SK-N-SH treated with all-trans-retinoic acid at 6 μM for 48 hours (cell line): ENCODE data around the gene NEURL1.

Experiments
- ATAC-seq: fragments of 200-7000 bp; cut with Tn5 transposase; 3 replicates; pipeline ENCODE4 v1.9.1; 2020; ENCODE audit warnings: mild to moderate bottlenecking, moderate library complexity
- ARNTL ChIP-seq: fragments of 450-650 bp; formaldehyde crosslinking; IDR thresholded peaks from 2 replicates; pipeline ENCODE4 v1.5.0; 2020; ENCODE audit warnings: low read depth, mild to moderate bottlenecking, moderate library complexity, borderline replicate concordance
- BACH2 ChIP-seq: fragments of 250-450 bp; sonication (Bioruptor Pico); IDR thresholded peaks from 2 replicates; pipeline ENCODE4 v1.9.0; 2021; ENCODE audit warnings: mild to moderate bottlenecking, borderline replicate concordance
- CSDC2 ChIP-seq: fragments of 250-450 bp; sonication (Bioruptor Pico); IDR thresholded peaks from 2 replicates; pipeline ENCODE4 v1.5.0; 2020; ENCODE audit warnings: mild to moderate bottlenecking, moderate library complexity
- CSRNP3 ChIP-seq: fragments of 250-450 bp; sonication (Bioruptor Pico); IDR thresholded peaks from 2 replicates; pipeline ENCODE4 v1.5.1; 2021; ENCODE audit warnings: mild to moderate bottlenecking, moderate library complexity
- GLIS3 ChIP-seq: fragments of 250-450 bp; sonication (Bioruptor Pico); IDR thresholded peaks from 2 replicates; pipeline ENCODE4 v1.5.0; 2020; ENCODE audit warnings: mild to moderate bottlenecking, moderate library complexity
- ISL1 ChIP-seq: fragments of 250-450 bp; sonication (Bioruptor Pico); IDR thresholded peaks from 2 replicates; pipeline ENCODE4 v2.1.2; 2022; ENCODE audit warnings: mild to moderate bottlenecking, moderate library complexity
- PPARA ChIP-seq: fragments of 250-450 bp; sonication (Bioruptor Pico); IDR thresholded peaks from 2 replicates; pipeline ENCODE4 v1.5.0; 2020; ENCODE audit warnings: mild to moderate bottlenecking, borderline replicate concordance
- RARB ChIP-seq: fragments of 250-450 bp; sonication (Bioruptor Pico); IDR thresholded peaks from 2 replicates; pipeline ENCODE4 v1.8.0; 2021; ENCODE audit warnings: mild to moderate bottlenecking, moderate library complexity
- SNAI2 ChIP-seq: fragments of 250-450 bp; sonication (Bioruptor Pico); IDR thresholded peaks from 2 replicates; pipeline ENCODE4 v1.5.0; 2020; ENCODE audit warnings: mild to moderate bottlenecking, moderate library complexity
- TOX ChIP-seq: fragments of 250-450 bp; sonication (Bioruptor Pico); IDR thresholded peaks from 2 replicates; pipeline ENCODE4 v1.8.0; 2021; ENCODE audit warnings: mild to moderate bottlenecking, moderate library complexity, borderline replicate concordance
- TSHZ2 ChIP-seq: fragments of 250-450 bp; sonication (Bioruptor Pico); IDR thresholded peaks from 2 replicates; pipeline ENCODE4 v1.5.0; 2020; ENCODE audit warnings: mild to moderate bottlenecking, moderate library complexity
- ZC3H10 ChIP-seq: fragments of 250-450 bp; sonication (Bioruptor Pico); IDR thresholded peaks from 2 replicates; pipeline ENCODE4 v1.5.1; 2021; ENCODE audit warnings: mild to moderate bottlenecking, moderate library complexity
- ZFP3 ChIP-seq: fragments of 250-450 bp; sonication (Bioruptor Pico); IDR thresholded peaks from 2 replicates; pipeline ENCODE4 v1.5.0; 2020; ENCODE audit warnings: mild to moderate bottlenecking, moderate library complexity
- ZNF565 ChIP-seq: fragments of 450-650 bp; formaldehyde crosslinking; conservative IDR thresholded peaks from 2 replicates; pipeline ENCODE4 v1.5.0; 2020; ENCODE audit warnings: low read depth, mild to moderate bottlenecking, moderate library complexity
- ZNF70 ChIP-seq: fragments of 450-650 bp; formaldehyde crosslinking; IDR thresholded peaks from 2 replicates; pipeline ENCODE4 v1.5.0; 2020; ENCODE audit warnings: mild to moderate bottlenecking, moderate library complexity
- ZNF8 ChIP-seq: fragments of 450-650 bp; formaldehyde crosslinking; IDR thresholded peaks from 2 replicates; pipeline ENCODE4 v1.5.0; 2020; ENCODE audit warnings: mild to moderate bottlenecking, moderate library complexity
- TF ChIP-seq, protein P1 (sequence below): fragments of 250-450 bp; sonication (Bioruptor Pico); IDR thresholded peaks from 2 replicates; pipeline ENCODE4 v1.8.0; 2020; ENCODE audit warnings: mild to moderate bottlenecking, moderate library complexity, borderline replicate concordance
- TF ChIP-seq, protein P2 (sequence below): fragments of 250-450 bp; sonication (Bioruptor Pico); IDR thresholded peaks from 2 replicates; pipeline ENCODE4 v1.5.1; 2020; ENCODE audit warnings: low read depth, mild to moderate bottlenecking, moderate library complexity
- TF ChIP-seq, protein P3 (sequence below): fragments of 250-450 bp; sonication (Bioruptor Pico); IDR thresholded peaks from 2 replicates; pipeline ENCODE4 v1.8.0; 2021; ENCODE audit warnings: low read depth, mild to moderate bottlenecking, moderate library complexity, borderline replicate concordance

NEURL1 gene

GRCh38 chr10:103585011-103585405 lies 91.5 kb downstream of the NEURL1 start:
- no peak for ATAC-seq

GRCh38 chr10:103587073-103587472 lies 93.6 kb downstream of the NEURL1 start:
- TF ChIP-seq TOX (CRISPR knock-in tag): no peak
- no peak for TF ChIP-seq CSDC2 (CRISPR knock-in tag)
- TF ChIP-seq, protein P1, sequence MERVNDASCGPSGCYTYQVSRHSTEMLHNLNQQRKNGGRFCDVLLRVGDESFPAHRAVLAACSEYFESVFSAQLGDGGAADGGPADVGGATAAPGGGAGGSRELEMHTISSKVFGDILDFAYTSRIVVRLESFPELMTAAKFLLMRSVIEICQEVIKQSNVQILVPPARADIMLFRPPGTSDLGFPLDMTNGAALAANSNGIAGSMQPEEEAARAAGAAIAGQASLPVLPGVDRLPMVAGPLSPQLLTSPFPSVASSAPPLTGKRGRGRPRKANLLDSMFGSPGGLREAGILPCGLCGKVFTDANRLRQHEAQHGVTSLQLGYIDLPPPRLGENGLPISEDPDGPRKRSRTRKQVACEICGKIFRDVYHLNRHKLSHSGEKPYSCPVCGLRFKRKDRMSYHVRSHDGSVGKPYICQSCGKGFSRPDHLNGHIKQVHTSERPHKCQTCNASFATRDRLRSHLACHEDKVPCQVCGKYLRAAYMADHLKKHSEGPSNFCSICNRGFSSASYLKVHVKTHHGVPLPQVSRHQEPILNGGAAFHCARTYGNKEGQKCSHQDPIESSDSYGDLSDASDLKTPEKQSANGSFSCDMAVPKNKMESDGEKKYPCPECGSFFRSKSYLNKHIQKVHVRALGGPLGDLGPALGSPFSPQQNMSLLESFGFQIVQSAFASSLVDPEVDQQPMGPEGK (CRISPR knock-in tag): no peak
- TF ChIP-seq GLIS3: no peak
- TF ChIP-seq BACH2: no peak
- TF ChIP-seq, all 23 proteins: peak for 0
- no peak for ATAC-seq

More at GRCh38 chr10:103585011-103585405, 91.5 kb downstream of the NEURL1 start:
- TF ChIP-seq PPARA (CRISPR knock-in tag) (no peak), GLIS3 (no peak), RARB (CRISPR knock-in tag) (no peak), ARNTL (CRISPR knock-in tag) (no peak), TOX (CRISPR knock-in tag) (no peak), ZNF565 (CRISPR knock-in tag) (no peak), ZFP3 (no peak), CSDC2 (CRISPR knock-in tag) (no peak), SNAI2 (CRISPR knock-in tag) (no peak), ISL1 (CRISPR knock-in tag) (no peak), ZNF70 (CRISPR knock-in tag) (no peak), ZC3H10 (CRISPR knock-in tag) (no peak), CSRNP3 (CRISPR knock-in tag) (no peak), TSHZ2 (CRISPR knock-in tag) (no peak), ZNF8 (CRISPR knock-in tag) (no peak)
- TF ChIP-seq, protein P2, sequence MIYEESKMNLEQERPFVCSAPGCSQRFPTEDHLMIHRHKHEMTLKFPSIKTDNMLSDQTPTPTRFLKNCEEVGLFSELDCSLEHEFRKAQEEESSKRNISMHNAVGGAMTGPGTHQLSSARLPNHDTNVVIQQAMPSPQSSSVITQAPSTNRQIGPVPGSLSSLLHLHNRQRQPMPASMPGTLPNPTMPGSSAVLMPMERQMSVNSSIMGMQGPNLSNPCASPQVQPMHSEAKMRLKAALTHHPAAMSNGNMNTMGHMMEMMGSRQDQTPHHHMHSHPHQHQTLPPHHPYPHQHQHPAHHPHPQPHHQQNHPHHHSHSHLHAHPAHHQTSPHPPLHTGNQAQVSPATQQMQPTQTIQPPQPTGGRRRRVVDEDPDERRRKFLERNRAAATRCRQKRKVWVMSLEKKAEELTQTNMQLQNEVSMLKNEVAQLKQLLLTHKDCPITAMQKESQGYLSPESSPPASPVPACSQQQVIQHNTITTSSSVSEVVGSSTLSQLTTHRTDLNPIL (CRISPR knock-in tag): no peak
- TF ChIP-seq, protein P1 (CRISPR knock-in tag): no peak
- TF ChIP-seq, protein P3, sequence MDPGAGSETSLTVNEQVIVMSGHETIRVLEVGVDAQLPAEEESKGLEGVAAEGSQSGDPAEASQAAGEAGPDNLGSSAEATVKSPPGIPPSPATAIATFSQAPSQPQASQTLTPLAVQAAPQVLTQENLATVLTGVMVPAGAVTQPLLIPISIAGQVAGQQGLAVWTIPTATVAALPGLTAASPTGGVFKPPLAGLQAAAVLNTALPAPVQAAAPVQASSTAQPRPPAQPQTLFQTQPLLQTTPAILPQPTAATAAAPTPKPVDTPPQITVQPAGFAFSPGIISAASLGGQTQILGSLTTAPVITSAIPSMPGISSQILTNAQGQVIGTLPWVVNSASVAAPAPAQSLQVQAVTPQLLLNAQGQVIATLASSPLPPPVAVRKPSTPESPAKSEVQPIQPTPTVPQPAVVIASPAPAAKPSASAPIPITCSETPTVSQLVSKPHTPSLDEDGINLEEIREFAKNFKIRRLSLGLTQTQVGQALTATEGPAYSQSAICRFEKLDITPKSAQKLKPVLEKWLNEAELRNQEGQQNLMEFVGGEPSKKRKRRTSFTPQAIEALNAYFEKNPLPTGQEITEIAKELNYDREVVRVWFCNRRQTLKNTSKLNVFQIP (CRISPR knock-in tag): no peak
